Measurements from ENCODE around the gene BRMS1L. TPM values are rescaled to one million over a fixed set of nuclear protein-coding genes. Genes with fewer than 3 reads are reported as not detected.

The BRMS1L gene
- total and polyA plus RNA-seq, 2 experiments from 2014 or later = 11.8 to 19.5 TPM

DNA sequence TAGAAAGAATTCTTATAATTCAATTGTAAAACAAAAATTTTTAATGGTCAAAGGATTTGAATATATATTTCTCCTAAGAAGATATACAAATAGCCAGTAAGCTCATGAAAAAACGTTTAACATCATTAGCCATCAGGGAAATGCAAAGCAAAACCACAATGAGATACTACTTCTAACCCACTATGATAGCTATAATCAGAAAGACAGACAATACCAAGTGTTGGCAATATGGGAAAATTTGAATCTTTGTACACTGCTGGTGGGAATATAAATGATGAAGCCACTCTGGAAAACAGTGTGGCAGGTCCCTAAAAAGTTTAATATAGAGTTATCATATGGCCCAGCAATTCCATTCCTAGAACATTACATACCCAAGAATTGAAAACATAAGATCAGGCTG, 42.4 kb upstream of the BRMS1L start:
- Histone ChIP-seq H2AFZ (no peak overlapping the region), H3K36me3 (ENCODE audit: insufficient read depth) (no peaks in the 10 kb centered on the region), H3K79me2 (replicated peaks; ENCODE audit: insufficient read depth) (peaks cover 47% of the 10 kb centered on the region), H3K4me1 (ENCODE audit: insufficient read depth) (no peaks in the 10 kb centered on the region), H3F3A (replicated peaks; ENCODE audit: low read depth) (no peaks in the 10 kb centered on the region), H3K4me3 (no peak overlapping the region), H3K27ac (ENCODE audit: low read depth) (no peak overlapping the region), H4K20me1 (replicated peaks; ENCODE audit: insufficient read depth) (no peaks in the 10 kb centered on the region; the same call in 1 of the 2 replicates), H3K4me2 (no peak overlapping the region), H3K9me2 (ENCODE audit: insufficient read depth) (no peaks in the 10 kb centered on the region), H3K27me3 (ENCODE audit: insufficient read depth) (no peaks in the 10 kb centered on the region)
- DNase-seq (ENCODE audit: low spot score) = no peak
- no peak for ATAC-seq
- no peak overlapping the region for H3K27ac Mint-ChIP-seq
- no peaks in the 10 kb centered on the region for H3K4me1 Mint-ChIP-seq
- no peaks in the 10 kb centered on the region for H3K36me3 Mint-ChIP-seq (ENCODE audit: low read depth)
- no peak for TF ChIP-seq NANOG (IDR thresholded peaks at IDR 0.05; ENCODE audit: borderline replicate concordance)
- no peak for TF ChIP-seq EZH2 (IDR thresholded peaks at IDR 0.05; ENCODE audit: low read depth, unreplicated experiment)
- TF ChIP-seq, protein P1, sequence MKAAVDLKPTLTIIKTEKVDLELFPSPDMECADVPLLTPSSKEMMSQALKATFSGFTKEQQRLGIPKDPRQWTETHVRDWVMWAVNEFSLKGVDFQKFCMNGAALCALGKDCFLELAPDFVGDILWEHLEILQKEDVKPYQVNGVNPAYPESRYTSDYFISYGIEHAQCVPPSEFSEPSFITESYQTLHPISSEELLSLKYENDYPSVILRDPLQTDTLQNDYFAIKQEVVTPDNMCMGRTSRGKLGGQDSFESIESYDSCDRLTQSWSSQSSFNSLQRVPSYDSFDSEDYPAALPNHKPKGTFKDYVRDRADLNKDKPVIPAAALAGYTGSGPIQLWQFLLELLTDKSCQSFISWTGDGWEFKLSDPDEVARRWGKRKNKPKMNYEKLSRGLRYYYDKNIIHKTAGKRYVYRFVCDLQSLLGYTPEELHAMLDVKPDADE (IDR thresholded peaks at IDR 0.05) = no peak
- TF ChIP-seq CTCF (conservative IDR thresholded peaks at IDR 0.05; ENCODE audit: low read depth in 2 of 2) = no peak
- no peak for TF ChIP-seq ZNF462 (CRISPR knock-in tag; IDR thresholded peaks at IDR 0.05)
- TF ChIP-seq CREB1 (CRISPR knock-in tag; IDR thresholded peaks at IDR 0.05; ENCODE audit: low read depth) = no peak
- no peak for TF ChIP-seq ZNF331 (CRISPR knock-in tag; IDR thresholded peaks at IDR 0.05; ENCODE audit: low read depth)
- TF ChIP-seq EZH2phosphoT487 (IDR thresholded peaks at IDR 0.05; ENCODE audit: unreplicated experiment) = no peak
- TF ChIP-seq, protein P2, sequence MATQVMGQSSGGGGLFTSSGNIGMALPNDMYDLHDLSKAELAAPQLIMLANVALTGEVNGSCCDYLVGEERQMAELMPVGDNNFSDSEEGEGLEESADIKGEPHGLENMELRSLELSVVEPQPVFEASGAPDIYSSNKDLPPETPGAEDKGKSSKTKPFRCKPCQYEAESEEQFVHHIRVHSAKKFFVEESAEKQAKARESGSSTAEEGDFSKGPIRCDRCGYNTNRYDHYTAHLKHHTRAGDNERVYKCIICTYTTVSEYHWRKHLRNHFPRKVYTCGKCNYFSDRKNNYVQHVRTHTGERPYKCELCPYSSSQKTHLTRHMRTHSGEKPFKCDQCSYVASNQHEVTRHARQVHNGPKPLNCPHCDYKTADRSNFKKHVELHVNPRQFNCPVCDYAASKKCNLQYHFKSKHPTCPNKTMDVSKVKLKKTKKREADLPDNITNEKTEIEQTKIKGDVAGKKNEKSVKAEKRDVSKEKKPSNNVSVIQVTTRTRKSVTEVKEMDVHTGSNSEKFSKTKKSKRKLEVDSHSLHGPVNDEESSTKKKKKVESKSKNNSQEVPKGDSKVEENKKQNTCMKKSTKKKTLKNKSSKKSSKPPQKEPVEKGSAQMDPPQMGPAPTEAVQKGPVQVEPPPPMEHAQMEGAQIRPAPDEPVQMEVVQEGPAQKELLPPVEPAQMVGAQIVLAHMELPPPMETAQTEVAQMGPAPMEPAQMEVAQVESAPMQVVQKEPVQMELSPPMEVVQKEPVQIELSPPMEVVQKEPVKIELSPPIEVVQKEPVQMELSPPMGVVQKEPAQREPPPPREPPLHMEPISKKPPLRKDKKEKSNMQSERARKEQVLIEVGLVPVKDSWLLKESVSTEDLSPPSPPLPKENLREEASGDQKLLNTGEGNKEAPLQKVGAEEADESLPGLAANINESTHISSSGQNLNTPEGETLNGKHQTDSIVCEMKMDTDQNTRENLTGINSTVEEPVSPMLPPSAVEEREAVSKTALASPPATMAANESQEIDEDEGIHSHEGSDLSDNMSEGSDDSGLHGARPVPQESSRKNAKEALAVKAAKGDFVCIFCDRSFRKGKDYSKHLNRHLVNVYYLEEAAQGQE (IDR thresholded peaks at IDR 0.05; ENCODE audit: unreplicated experiment) = no peak
- TF ChIP-seq ZNF114 (CRISPR knock-in tag; IDR thresholded peaks at IDR 0.05) = no peak
- H3K27me3 Mint-ChIP-seq (ENCODE audit: insufficient read depth, low read depth, poor library complexity) = peaks cover 3% of the 10 kb centered on the region
- H3K9me3 Mint-ChIP-seq = 0 out of 3 replicates have a peak, but pooled peaks cover 2% of the 10 kb centered on the region
- H3K4me3 Mint-ChIP-seq = no peak overlapping the region
